NCI-H1436 treated with DMSO at 0.1 percent for 48 hours (cell line): ENCODE results near the gene MAEA.
"Not testable (repeated sequence)": the region's sequence is repeated elsewhere in the genome, so short reads cannot be mapped to it uniquely, and the experiment has no call there.

ENCODE experiments used
- DNase-seq: peaks from one replicate; lab custom pipeline; 2025; lab: John Stamatoyannopoulos, UW

MAEA gene

DNA sequence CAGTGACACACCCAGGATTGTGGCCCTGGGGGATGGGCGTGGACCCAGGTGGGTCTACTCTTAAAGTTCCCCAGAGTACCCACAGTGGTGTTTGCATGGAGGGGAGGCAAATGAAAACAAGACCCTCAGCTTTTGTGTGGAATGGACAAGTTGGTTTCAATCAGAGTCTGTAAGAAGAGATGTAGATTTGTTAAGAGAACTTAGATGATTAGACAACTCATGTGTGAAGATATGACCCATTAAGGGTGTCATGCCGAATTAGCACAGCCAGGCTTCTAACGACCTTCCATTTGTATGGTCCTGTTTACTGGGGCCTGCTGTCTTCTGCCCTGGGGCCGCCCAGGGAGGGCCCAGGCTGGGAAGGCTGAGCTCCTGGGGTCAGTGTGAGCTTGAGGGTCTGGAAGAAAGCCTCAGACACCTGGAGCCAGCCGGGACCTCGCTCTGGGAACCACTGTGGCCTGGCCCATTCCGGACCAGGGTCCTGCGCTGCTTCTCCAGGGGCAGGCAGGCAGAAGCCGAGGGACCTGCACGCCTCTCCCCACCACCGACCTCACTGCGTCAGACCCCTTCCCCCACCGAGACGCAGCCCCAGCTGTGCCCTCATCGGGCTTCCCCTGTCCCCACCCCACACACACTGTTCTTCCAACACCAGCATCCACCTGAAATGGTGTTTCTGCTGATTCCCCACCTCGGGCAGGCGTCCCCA, 77.7 kb downstream of the MAEA start:
- no peak for DNase-seq

DNA sequence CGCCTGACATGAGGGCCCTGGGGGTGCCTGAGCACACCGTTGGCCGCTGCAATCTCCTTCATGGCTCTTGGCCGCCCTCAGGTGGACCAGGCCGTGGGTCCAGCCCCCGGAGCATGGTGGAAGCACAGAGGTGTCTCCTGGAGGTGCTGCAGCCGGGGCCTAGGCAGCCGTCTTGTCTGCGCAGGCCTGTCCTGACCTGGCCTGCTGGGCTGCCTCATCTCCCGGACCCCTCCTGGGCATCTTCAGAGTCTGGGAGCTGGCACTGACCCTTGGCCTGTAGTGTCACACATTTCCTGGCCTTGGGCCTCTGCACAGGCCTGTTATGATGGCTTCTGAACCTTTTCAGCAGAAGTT, 78.2 kb downstream of the MAEA start:
- no peak for DNase-seq

DNA sequence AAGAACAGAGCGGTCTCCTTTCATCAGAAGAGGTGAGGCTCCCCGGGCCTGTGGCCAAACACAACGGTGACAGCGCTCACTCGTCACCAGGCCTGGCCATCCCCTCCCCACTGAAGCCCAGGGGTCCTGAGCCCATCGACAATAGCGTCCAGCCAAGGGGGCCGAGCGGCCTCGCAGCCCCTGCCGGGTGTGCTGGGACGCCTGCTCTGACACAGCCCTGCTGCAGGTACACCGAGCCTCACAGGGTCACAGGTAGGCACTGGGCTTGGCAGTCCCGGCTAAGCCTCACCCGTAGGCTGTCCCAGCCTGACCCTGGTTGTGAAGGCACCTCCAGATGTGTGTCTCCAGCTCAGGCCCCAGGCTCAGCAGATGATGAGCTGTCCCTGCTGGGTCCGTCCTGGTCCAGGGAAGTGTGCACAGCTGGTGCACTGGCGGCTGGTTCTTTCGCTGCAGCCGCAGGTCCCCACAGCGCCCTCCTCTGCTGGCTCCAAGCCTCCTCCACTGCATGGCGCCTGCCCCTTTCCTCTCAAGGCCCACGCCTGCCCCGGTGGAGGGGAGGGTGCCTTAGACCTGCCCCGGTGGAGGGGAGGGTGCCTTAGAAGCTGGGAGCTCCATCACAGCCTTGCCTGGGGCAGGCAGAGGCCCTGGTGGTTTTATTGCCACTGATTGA, 78.9 kb downstream of the MAEA start:
- no peak for DNase-seq

DNA sequence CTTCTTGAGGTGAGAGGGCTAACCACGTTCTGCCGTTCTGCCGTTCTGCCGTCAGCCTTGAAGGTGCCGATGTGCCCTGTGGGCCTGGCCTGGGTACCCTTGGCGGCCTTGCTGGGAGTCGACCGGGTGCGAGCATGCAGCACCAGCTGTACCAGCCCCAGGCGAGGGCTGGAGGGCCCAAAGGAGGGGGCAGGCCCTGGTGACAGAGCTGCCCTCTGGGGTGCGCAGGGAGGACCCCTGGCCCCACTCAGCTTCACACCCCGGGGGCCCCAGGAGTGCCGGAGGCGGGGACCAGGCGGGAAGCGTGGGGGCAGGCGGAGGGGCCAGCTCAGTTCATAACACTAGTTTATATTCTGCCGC, 79.4 kb downstream of the MAEA start:
- DNase-seq: no peak

GRCh38 chr4:1369479-1370079, 79.9 kb downstream of the MAEA start:
- DNase-seq: no peak

GRCh38 chr4:1370321-1371124, 80.8 kb downstream of the MAEA start:
- no peak for DNase-seq

- DNase-seq: no peak
Observed at GRCh38 chr4:1371176-1372165, 81.8 kb downstream of the MAEA start.

DNA sequence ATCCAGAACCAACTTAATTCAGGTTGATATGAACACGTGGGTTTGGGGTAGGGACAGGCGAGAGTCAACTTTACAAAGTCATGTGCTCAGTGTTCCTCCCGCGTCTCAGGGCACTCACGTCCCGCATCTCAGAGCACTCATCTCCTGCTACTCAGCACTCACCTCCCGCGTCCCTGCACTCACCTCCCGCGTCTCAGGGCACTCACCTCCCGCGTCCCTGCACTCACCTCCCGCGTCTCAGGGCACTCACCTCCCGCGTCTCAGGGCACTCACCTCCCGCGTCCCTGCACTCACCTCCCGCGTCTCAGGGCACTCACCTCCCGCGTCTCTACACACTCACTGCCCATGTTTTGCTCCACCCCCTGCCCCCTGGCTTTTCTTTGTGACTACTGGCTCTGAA, 82.9 kb downstream of the MAEA start:
- not testable (repeated sequence) for DNase-seq

- DNase-seq: no peak
Observed at GRCh38 chr4:1373892-1374705, 84.4 kb downstream of the MAEA start.

DNA sequence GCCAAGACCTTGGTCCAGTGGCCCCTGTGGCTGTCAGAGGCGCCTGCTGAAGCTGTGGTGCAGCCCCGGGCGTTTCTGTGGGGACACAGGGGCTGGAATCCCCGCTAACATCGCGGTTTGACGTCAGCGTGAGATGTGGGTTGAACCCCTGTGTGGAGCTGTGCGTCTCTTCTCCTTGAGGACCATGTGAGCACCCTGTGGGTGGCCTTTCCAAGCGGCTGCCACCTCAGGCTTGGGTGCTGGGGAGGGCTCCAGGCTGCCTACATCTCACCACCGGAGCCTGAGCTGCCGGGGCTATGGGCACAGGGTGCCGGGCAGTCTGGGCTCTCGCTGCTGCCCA, 85.0 kb downstream of the MAEA start:
- no peak for DNase-seq

DNA sequence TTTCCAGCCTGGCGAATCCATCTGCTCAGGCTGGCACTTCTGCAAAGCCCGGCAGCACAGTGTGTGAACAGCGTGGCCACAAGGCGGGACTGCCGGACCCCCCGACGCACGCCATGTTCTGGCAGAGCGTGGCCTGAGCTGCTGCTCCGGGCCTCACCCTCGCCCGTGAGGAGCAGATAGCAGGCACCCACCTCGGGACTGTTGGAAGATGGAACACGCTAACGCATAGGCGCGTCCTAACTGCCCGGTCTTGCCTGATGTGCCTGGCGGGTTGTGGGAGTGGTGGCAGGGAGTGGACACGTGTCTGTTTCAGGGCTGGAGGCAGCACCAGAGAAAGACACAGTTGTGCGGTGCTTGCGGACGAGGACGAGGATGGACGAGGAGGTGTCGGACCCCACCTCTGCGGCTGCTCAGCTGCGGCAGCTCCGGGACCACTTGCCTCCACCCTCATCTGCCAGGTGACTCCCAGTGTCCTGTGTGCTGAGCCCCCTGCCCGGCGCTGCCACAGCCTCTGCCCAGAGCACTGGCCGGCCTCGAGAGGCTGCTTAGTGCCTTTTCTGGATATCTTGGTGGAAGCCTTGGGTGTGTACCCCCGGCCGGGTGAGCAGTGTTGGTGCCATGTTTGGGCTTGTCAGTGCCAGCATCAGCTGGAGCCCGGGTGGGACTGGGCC, 85.5 kb downstream of the MAEA start:
- no peak for DNase-seq

- no peak for DNase-seq
Observed at GRCh38 chr4:1375761-1376322, 86.2 kb downstream of the MAEA start.

GRCh38 chr4:1376391-1376840, 86.7 kb downstream of the MAEA start:
- DNase-seq: no peak

- no peak for DNase-seq
Observed at GRCh38 chr4:1376841-1377605, 87.3 kb downstream of the MAEA start.

- no peak for DNase-seq
Observed at GRCh38 chr4:1377606-1378261, 88.0 kb downstream of the MAEA start.

- no peak for DNase-seq
Observed at GRCh38 chr4:1378559-1379231, 89.0 kb downstream of the MAEA start.

DNA sequence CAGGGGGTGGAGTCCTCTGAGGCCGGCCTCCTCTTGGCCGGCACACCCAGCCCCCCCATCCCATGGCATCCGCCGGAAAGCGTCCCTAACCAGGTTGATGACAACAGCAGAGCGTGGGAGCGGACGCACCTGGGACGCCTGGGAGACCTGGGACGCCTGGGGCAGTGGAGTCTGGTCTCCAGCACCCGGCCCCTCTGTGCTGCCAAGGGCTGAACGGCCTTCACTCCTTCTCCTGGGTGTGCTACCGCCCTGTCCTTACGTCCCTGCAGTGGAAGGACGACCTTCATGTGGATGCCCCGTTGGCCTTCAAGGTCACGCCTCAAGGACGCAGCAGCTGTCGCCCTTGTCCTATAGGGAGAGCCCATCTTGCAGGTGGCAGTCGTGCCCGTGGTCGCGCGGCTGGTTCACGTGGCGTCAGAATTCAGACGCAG, 89.7 kb downstream of the MAEA start:
- DNase-seq: no peak

DNA sequence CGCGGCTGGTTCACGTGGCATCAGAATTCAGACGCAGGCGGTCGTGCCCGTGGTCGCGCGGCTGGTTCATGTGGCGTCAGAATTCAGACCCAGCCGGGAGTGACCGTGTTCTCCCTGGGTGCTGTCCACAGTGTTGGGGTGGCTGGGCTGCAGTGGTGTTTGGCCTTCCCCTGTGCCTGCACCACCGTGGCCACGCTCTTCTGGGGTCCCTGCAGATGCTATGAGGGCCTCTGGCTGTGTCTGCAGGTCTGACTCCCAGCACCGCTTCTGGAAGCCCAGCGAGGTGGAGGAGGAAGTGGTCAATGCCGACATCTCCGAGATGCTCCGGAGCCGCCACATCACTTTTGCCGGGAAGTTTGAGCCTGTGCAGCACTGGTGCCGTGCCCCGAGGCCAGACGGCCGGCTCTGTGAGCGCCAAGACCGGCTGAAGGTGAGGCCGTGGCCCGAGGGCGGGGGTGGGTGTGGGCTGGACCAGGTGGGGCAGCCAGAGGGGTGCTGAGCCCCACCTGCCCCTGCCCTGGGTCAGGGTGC, 90.2 kb downstream of the MAEA start:
- DNase-seq: no peak
